Activated CD4-positive, alpha-beta T cell treated with anti-CD3 and anti-CD28 coated beads, Interleukin-2, amount 10 ng/mL, durations not matched to agents 24 days and 14 days (primary cell): Measurements from ENCODE around the gene PCSK6. TPM values are rescaled to one million over a fixed set of nuclear protein-coding genes. Genes with fewer than 3 reads are reported as not detected.
"Not testable (repeated sequence)": the region's sequence is repeated elsewhere in the genome, so short reads cannot be mapped to it uniquely, and the experiment has no call there.

Source experiments
- DNase-seq: peaks from one replicate; pipeline ENCODE4 v3.0.0; 2022
- H3K27ac Mint-ChIP-seq: one replicate; pipeline ENCODE4 v1.8.0; 2022; ENCODE audit warnings: mild to moderate bottlenecking, mixed read lengths
- H3K27me3 Mint-ChIP-seq: one replicate; pipeline ENCODE4 v1.8.0; 2022; ENCODE audit warnings: mixed read lengths
- H3K36me3 Mint-ChIP-seq: one replicate; pipeline ENCODE4 v1.8.0; 2022; ENCODE audit warnings: low read depth, mild to moderate bottlenecking, mixed read lengths
- H3K4me1 Mint-ChIP-seq: one replicate; pipeline ENCODE4 v1.8.0; 2021; ENCODE audit warnings: mixed read lengths
- H3K4me3 Mint-ChIP-seq: one replicate; pipeline ENCODE4 v1.8.0; 2022; ENCODE audit warnings: mild to moderate bottlenecking, moderate library complexity, mixed read lengths
- H3K9me3 Mint-ChIP-seq: one replicate; pipeline ENCODE4 v1.8.0; 2021; ENCODE audit warnings: mixed read lengths
- intact Hi-C: fragments of 100-400 bp; cut with micrococcal nuclease; formaldehyde crosslinking; loops from one replicate; pipeline ENCODE4 v1.15.1; 2023
- total RNA-seq: library from RNA; stranded (reverse); gene quantifications from 2 replicates; pipeline ENCODE4 v1.2.3, GENCODE V29; 2022

Gene PCSK6
- total RNA-seq, 1 donor from 2014 or later = 5.4 TPM

GRCh38 chr15:101428758-101429157 lies 60.7 kb downstream of the PCSK6 start:
- H3K4me3 Mint-ChIP-seq = no peak overlapping the region
- no peak overlapping the region for H3K27ac Mint-ChIP-seq
- intact Hi-C loops = no loop called here

GRCh38 chr15:101427606-101428487 lies 61.7 kb downstream of the PCSK6 start:
- no peak for DNase-seq
- no peaks in the 10 kb centered on the region for H3K36me3 Mint-ChIP-seq
- intact Hi-C loops = no loop called here
- no peaks in the 10 kb centered on the region for H3K9me3 Mint-ChIP-seq
- no peak overlapping the region for H3K4me3 Mint-ChIP-seq
- no peaks in the 10 kb centered on the region for H3K4me1 Mint-ChIP-seq
- no peak overlapping the region for H3K27ac Mint-ChIP-seq
- peaks cover 2% of the 10 kb centered on the region for H3K27me3 Mint-ChIP-seq

More at GRCh38 chr15:101428758-101429157, 60.7 kb downstream of the PCSK6 start:
- Mint-ChIP-seq H3K27me3 (no peaks in the 10 kb centered on the region), H3K9me3 (no peaks in the 10 kb centered on the region), H3K36me3 (no peaks in the 10 kb centered on the region), H3K4me1 (no peaks in the 10 kb centered on the region)
- no peak for DNase-seq

GRCh38 chr15:101426761-101427333 lies 62.7 kb downstream of the PCSK6 start:
- intact Hi-C loops = no loop called here
- H3K27me3 Mint-ChIP-seq = peaks cover 4% of the 10 kb centered on the region

GRCh38 chr15:101425787-101426365 lies 63.6 kb downstream of the PCSK6 start:
- Mint-ChIP-seq H3K4me3 (no peak overlapping the region), H3K27me3 (peaks cover 4% of the 10 kb centered on the region), H3K4me1 (no peaks in the 10 kb centered on the region), H3K36me3 (no peaks in the 10 kb centered on the region), H3K27ac (no peak overlapping the region), H3K9me3 (no peaks in the 10 kb centered on the region)
- no peak for DNase-seq
- intact Hi-C loops = no loop called here

More at GRCh38 chr15:101426761-101427333, 62.7 kb downstream of the PCSK6 start:
- Mint-ChIP-seq H3K4me3 (no peak overlapping the region), H3K36me3 (no peaks in the 10 kb centered on the region), H3K4me1 (no peaks in the 10 kb centered on the region), H3K9me3 (no peaks in the 10 kb centered on the region), H3K27ac (no peak overlapping the region)
- no peak for DNase-seq

- intact Hi-C loops = no loop called here
- no peak for DNase-seq
- Mint-ChIP-seq H3K4me1 (no peaks in the 10 kb centered on the region), H3K9me3 (no peaks in the 10 kb centered on the region), H3K27ac (no peak overlapping the region), H3K36me3 (no peaks in the 10 kb centered on the region), H3K4me3 (no peak overlapping the region), H3K27me3 (peaks cover 4% of the 10 kb centered on the region)
Observed at GRCh38 chr15:101424984-101425383, 64.5 kb downstream of the PCSK6 start.

GRCh38 chr15:101420232-101420631 lies 69.3 kb downstream of the PCSK6 start:
- Mint-ChIP-seq H3K27me3 (peaks cover 15% of the 10 kb centered on the region), H3K36me3 (no peaks in the 10 kb centered on the region), H3K27ac (no peak overlapping the region), H3K4me3 (no peak overlapping the region), H3K4me1 (no peaks in the 10 kb centered on the region), H3K9me3 (no peaks in the 10 kb centered on the region)
- DNase-seq = no peak
- intact Hi-C loops = no loop called here

GRCh38 chr15:101416475-101416874 lies 73.0 kb downstream of the PCSK6 start:
- H3K4me1 Mint-ChIP-seq, intact Hi-C loops, H3K27ac Mint-ChIP-seq, H3K36me3 Mint-ChIP-seq, H3K9me3 Mint-ChIP-seq, H3K4me3 Mint-ChIP-seq, DNase-seq: not testable (repeated sequence)
- peaks cover 22% of the 10 kb centered on the region for H3K27me3 Mint-ChIP-seq

- DNase-seq = no peak
- no peaks in the 10 kb centered on the region for H3K36me3 Mint-ChIP-seq
- no peaks in the 10 kb centered on the region for H3K4me1 Mint-ChIP-seq
- no peaks in the 10 kb centered on the region for H3K9me3 Mint-ChIP-seq
- intact Hi-C loops = no loop called here
- no peak overlapping the region for H3K4me3 Mint-ChIP-seq
- peaks cover 18% of the 10 kb centered on the region for H3K27me3 Mint-ChIP-seq
- H3K27ac Mint-ChIP-seq = no peak overlapping the region
Observed at GRCh38 chr15:101413239-101413638, 76.3 kb downstream of the PCSK6 start.

- Mint-ChIP-seq H3K27me3 (peaks cover 14% of the 10 kb centered on the region), H3K4me1 (peaks cover 6% of the 10 kb centered on the region), H3K36me3 (no peaks in the 10 kb centered on the region), H3K27ac (no peak overlapping the region), H3K9me3 (no peaks in the 10 kb centered on the region), H3K4me3 (no peak overlapping the region)
- intact Hi-C loops = no loop called here
- no peak for DNase-seq
Observed at GRCh38 chr15:101411581-101411980, 77.9 kb downstream of the PCSK6 start.

GRCh38 chr15:101411085-101411484 lies 78.4 kb downstream of the PCSK6 start:
- no peak for DNase-seq
- no peaks in the 10 kb centered on the region for H3K36me3 Mint-ChIP-seq
- no peak overlapping the region for H3K4me3 Mint-ChIP-seq
- peaks cover 6% of the 10 kb centered on the region for H3K4me1 Mint-ChIP-seq
- H3K9me3 Mint-ChIP-seq = no peaks in the 10 kb centered on the region
- no peak overlapping the region for H3K27ac Mint-ChIP-seq
- intact Hi-C loops = no loop called here
- H3K27me3 Mint-ChIP-seq = peaks cover 12% of the 10 kb centered on the region

- DNase-seq = no peak
- Mint-ChIP-seq H3K27me3 (peaks cover 11% of the 10 kb centered on the region), H3K4me1 (peaks cover 6% of the 10 kb centered on the region), H3K4me3 (no peak overlapping the region), H3K9me3 (no peaks in the 10 kb centered on the region), H3K27ac (no peak overlapping the region), H3K36me3 (no peaks in the 10 kb centered on the region)
- intact Hi-C loops = no loop called here
Observed at GRCh38 chr15:101410612-101411011, 78.9 kb downstream of the PCSK6 start.

GRCh38 chr15:101409621-101410020 lies 79.9 kb downstream of the PCSK6 start:
- Mint-ChIP-seq H3K36me3 (no peaks in the 10 kb centered on the region), H3K4me1 (peaks cover 6% of the 10 kb centered on the region), H3K4me3 (no peak overlapping the region), H3K27ac (no peak overlapping the region), H3K9me3 (no peaks in the 10 kb centered on the region), H3K27me3 (peaks cover 7% of the 10 kb centered on the region)
- intact Hi-C loops = no loop called here
- DNase-seq = no peak

GRCh38 chr15:101407966-101408775 lies 81.3 kb downstream of the PCSK6 start:
- Mint-ChIP-seq H3K9me3 (no peaks in the 10 kb centered on the region), H3K27ac (no peak overlapping the region), H3K36me3 (no peaks in the 10 kb centered on the region), H3K27me3 (peaks cover 2% of the 10 kb centered on the region), H3K4me1 (peaks cover 6% of the 10 kb centered on the region), H3K4me3 (no peak overlapping the region)
- intact Hi-C loops = no loop called here
- DNase-seq = no peak
